OCI-LY1 (cell line): Measurements from ENCODE around the gene ZNF497.

Experiments
- H2AFZ ChIP-seq: fragments of 200-600 bp; sonication (generic), shearing (Covaris generic); 2 replicates; pipeline ENCODE4 v1.6.0; 2014; ENCODE audit warnings: antibody characterized with exemption, mild to moderate bottlenecking, low read length
- H3F3A ChIP-seq: fragments of 200-600 bp; sonication (generic), shearing (Covaris generic); 2 replicates; pipeline ENCODE4 v1.6.0; 2014; ENCODE audit warnings: mild to moderate bottlenecking, antibody characterized with exemption, low read length, moderate library complexity; ENCODE audit not compliant: insufficient read depth
- H3K27ac ChIP-seq: fragments of 200-600 bp; sonication (generic); 2 replicates; pipeline ENCODE4 v1.5.1; 2014; ENCODE audit warnings: low read length, mixed run types, mild to moderate bottlenecking, low read depth; ENCODE audit not compliant: poor library complexity, severe bottlenecking
- H3K27me3 ChIP-seq: fragments of 200-600 bp; sonication (generic); 2 replicates; pipeline ENCODE4 v1.6.0; 2014; ENCODE audit warnings: antibody characterized with exemption, mild to moderate bottlenecking, low read length, moderate library complexity; ENCODE audit not compliant: insufficient read depth
- H3K36me3 ChIP-seq: fragments of 200-600 bp; sonication (generic); 2 replicates; pipeline ENCODE4 v1.6.1; 2014; ENCODE audit warnings: mild to moderate bottlenecking, antibody characterized with exemption, low read length, moderate library complexity, mixed read lengths; ENCODE audit not compliant: insufficient read depth
- H3K4me1 ChIP-seq: fragments of 200-600 bp; sonication (generic); 2 replicates; pipeline ENCODE4 v1.5.1; 2014; ENCODE audit warnings: mild to moderate bottlenecking, low read length, moderate library complexity; ENCODE audit not compliant: insufficient read depth, severe bottlenecking
- H3K4me2 ChIP-seq: fragments of 200-600 bp; sonication (generic), shearing (Covaris generic); 2 replicates; pipeline ENCODE4 v1.6.1; 2014; ENCODE audit warnings: low read length
- H3K4me3 ChIP-seq: fragments of 200-600 bp; sonication (generic); 2 replicates; pipeline ENCODE4 v1.5.1; 2014; ENCODE audit warnings: low read length, low read depth, mild to moderate bottlenecking, mixed read lengths; ENCODE audit not compliant: poor library complexity, severe bottlenecking
- H3K79me2 ChIP-seq: fragments of 200-600 bp; shearing (Covaris generic); 2 replicates; pipeline ENCODE4 v1.6.1; 2016; ENCODE audit warnings: mixed run types, low read length, mixed read lengths; ENCODE audit not compliant: insufficient read depth
- H3K9ac ChIP-seq: fragments of 200-600 bp; sonication (generic), shearing (Covaris generic); 2 replicates; pipeline ENCODE4 v1.6.1; 2014; ENCODE audit warnings: mild to moderate bottlenecking, low read length, mixed read lengths
- H3K9me2 ChIP-seq: fragments of 200-600 bp; sonication (generic), shearing (Covaris generic); 2 replicates; pipeline ENCODE4 v1.6.1; 2014; ENCODE audit warnings: low read depth, mild to moderate bottlenecking, low read length, mixed read lengths
- H3K9me3 ChIP-seq: fragments of 200-600 bp; shearing (Covaris generic); 2 replicates; pipeline ENCODE4 v1.6.1; 2014; ENCODE audit warnings: low read length, mixed read lengths
- H4K20me1 ChIP-seq: fragments of 200-600 bp; sonication (generic), shearing (Covaris generic); 2 replicates; pipeline ENCODE4 v1.6.0; 2016; ENCODE audit warnings: mild to moderate bottlenecking, low read length; ENCODE audit not compliant: insufficient read depth
- CTCF ChIP-seq: fragments of 200-600 bp; sonication (generic), shearing (Covaris generic); IDR thresholded peaks from 2 replicates; pipeline ENCODE4 v1.5.1; 2017; ENCODE audit warnings: mild to moderate bottlenecking, antibody characterized with exemption, low read length, moderate library complexity, mixed read lengths
- EZH2 ChIP-seq: fragments of 200-600 bp; sonication (generic), shearing (Covaris generic); IDR thresholded peaks from 2 replicates; pipeline ENCODE4 v1.8.0; 2017; ENCODE audit warnings: borderline replicate concordance, mixed run types, mild to moderate bottlenecking, antibody characterized with exemption, low read length, moderate library complexity, mixed read lengths

Gene ZNF497

GRCh38 chr19:58401840-58402421 lies 39.4 kb upstream of the ZNF497 start:
- no peaks in the 10 kb centered on the region for H4K20me1 ChIP-seq
- peak overlapping the region; percentile 66 for H3K4me3 ChIP-seq
- H3K27ac ChIP-seq, result peak overlapping the region; percentile 25
- no peaks in the 10 kb centered on the region for H3K9me3 ChIP-seq
- no peaks in the 10 kb centered on the region for H3K79me2 ChIP-seq
- H3K9me2 ChIP-seq, result no peaks in the 10 kb centered on the region
- 0 out of 2 replicates have a peak, but pooled peaks cover 5% of the 10 kb centered on the region for H3F3A ChIP-seq
- H3K9ac ChIP-seq, result peak overlapping the region; percentile 68
- H2AFZ ChIP-seq, result no peak overlapping the region
- TF ChIP-seq EZH2 (no peak), CTCF (no peak)
- H3K27me3 ChIP-seq, result no peaks in the 10 kb centered on the region
- no peaks in the 10 kb centered on the region; the same call in 1 of the 2 replicates for H3K36me3 ChIP-seq
- H3K4me2 ChIP-seq, result peak overlapping the region; percentile 85
- peaks cover 19% of the 10 kb centered on the region for H3K4me1 ChIP-seq

GRCh38 chr19:58400916-58401839 lies 38.6 kb upstream of the ZNF497 start:
- Histone ChIP-seq H3K4me3 (peak overlapping the region; percentile 66), H3K9me2 (no peaks in the 10 kb centered on the region), H3K4me1 (peaks cover 16% of the 10 kb centered on the region), H3K9me3 (no peaks in the 10 kb centered on the region), H3K79me2 (no peaks in the 10 kb centered on the region), H3K36me3 (no peaks in the 10 kb centered on the region; the same call in 1 of the 2 replicates), H3K27me3 (no peaks in the 10 kb centered on the region), H3K4me2 (peak overlapping the region; percentile 85), H2AFZ (no peak overlapping the region), H3F3A (0 out of 2 replicates have a peak, but pooled peaks cover 5% of the 10 kb centered on the region), H3K9ac (peak overlapping the region; percentile 68), H4K20me1 (no peaks in the 10 kb centered on the region), H3K27ac (no peak overlapping the region)
- TF ChIP-seq CTCF, result no peak
- TF ChIP-seq EZH2, result no peak

- no peak overlapping the region for H2AFZ ChIP-seq
- H3K9me2 ChIP-seq, result no peaks in the 10 kb centered on the region
- H3K4me2 ChIP-seq, result peak overlapping the region; percentile 65
- no peaks in the 10 kb centered on the region for H3K9me3 ChIP-seq
- no peaks in the 10 kb centered on the region for H3K79me2 ChIP-seq
- H3K36me3 ChIP-seq, result peaks cover 6% of the 10 kb centered on the region
- no peak overlapping the region for H3K27ac ChIP-seq
- peaks cover 16% of the 10 kb centered on the region for H3K4me1 ChIP-seq
- peak overlapping the region; percentile 47; the same call in 1 of the 2 replicates for H3K9ac ChIP-seq
- H3K27me3 ChIP-seq, result no peaks in the 10 kb centered on the region
- H4K20me1 ChIP-seq, result no peaks in the 10 kb centered on the region
- H3K4me3 ChIP-seq, result peak overlapping the region; percentile 51
- TF ChIP-seq CTCF (no peak), EZH2 (no peak)
- 0 out of 2 replicates have a peak, but pooled peaks cover 5% of the 10 kb centered on the region for H3F3A ChIP-seq
Observed at GRCh38 chr19:58400316-58400915, 37.9 kb upstream of the ZNF497 start.
